Measurements from ENCODE around the gene PKD1.

Gene PKD1

DNA sequence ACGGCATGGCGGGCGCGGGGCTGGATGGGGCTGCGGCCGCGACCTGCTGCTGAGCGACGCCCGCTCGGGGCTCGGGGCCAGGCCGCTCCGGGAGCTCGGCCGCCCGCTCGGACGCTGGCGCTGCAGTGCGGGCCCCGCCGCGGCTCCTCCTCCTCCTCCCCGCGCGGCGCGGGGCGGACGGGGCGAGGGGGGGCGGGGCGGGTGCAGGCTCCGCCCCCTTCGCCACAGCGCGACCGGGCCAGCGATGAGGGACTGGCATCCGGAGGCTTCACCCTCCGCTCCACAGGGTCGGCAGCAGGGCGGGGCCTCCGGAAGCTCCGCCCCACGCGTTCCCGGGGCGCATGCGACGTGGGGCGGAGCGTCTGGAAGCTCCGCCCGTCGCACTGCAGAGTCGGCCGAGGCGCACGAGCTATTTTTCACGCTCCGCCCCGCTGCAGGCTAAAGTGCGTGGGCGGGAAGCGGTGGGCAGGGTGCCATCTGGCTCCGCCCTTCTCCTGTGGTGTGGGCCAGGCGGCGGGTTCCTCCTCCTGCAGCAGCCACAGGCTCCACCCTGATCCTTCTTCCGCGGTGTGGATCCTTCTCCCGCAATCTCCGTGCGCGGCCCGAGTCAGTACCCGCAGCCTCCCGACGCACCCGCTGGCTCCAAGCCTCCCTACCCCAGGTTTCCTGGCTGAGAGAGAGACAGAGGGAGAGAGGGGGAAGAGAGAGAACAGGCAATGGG lies at the start of gene PKD1:
Gene PKD1 (minus strand): TSS at position 129 of the 721 bp plus-strand sequence. CDS start 209 bp downstream, outside the sequence.
- DNase-seq = peak; percentile 55

DNA sequence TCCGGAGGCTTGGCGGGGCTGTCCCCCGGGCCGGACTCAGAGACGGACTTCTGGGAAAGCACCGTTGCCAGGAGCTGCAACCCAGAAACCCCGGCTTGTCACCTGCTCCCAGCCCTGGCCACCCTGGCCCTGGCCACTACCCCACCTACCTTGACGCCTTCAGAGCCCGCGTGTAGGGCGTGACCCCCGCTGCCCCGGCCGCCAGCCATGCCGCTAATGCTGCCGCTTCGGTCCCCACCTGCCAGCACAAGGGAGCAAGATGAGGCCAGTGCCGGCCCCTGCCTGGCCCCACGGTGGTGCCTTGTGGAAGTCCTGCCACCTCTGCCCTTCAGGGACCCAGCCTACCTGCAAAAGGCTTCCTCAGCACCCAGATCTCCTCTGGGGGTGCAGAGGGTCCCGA lies 49.3 kb upstream of the PKD1 start:
- no peak for DNase-seq

DNA sequence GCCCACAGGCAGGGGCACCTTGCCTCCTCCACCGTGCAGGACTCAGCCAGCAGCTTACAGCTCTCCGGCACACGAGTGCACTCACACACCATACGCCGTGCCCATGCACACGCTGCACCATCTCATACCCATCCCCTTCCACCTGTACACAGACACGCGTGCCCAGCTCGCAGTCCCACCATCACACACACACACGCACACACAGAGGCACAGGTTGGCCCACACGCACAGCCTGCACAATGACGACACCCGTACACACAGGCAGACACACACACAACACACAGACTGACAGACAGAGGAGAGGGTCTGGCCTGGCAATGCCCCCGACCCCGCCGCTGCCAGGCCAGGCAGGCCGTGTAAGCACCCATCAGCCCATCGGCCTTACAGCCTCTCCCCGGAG lies 48.6 kb upstream of the PKD1 start:
- DNase-seq = no peak

DNA sequence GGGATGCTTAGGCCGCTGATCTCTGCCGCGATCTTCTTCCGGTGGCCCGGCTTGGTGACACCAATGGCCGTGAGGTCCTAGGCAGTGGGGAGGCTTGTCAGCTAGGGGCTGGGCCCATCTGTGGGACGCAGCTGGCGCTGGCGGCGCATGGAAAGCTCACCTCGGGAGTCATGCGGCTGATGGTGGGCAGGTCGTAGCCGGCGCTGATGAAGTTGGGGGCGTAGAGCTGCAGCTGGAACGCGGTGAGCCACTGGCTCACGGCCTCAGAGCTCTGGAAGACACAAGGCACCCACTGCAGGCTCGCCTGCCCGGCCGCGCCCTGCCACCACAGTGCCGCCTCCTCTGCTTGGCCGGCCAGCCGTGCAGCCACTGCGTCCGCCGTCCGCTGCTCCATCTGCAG lies 48.0 kb upstream of the PKD1 start:
- no peak for DNase-seq

DNA sequence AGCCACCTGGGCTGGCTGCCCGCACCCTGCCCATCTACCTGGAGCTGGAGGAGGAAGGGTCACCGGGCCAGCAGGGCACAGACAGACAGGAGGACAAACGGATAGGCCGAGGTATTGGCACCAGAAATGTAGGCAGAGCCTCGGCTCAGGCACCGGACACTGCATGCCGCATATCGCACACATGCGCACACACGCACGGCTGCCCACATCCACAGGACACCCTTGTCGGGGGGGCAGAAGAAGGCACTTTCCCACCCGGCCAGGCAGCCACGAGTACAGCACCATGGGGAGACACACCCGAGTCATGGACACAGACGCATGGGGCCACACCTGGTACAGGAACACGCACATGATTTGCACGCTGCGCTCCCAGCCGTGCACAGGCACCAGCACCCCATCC lies 46.3 kb upstream of the PKD1 start:
- DNase-seq = no peak

DNA sequence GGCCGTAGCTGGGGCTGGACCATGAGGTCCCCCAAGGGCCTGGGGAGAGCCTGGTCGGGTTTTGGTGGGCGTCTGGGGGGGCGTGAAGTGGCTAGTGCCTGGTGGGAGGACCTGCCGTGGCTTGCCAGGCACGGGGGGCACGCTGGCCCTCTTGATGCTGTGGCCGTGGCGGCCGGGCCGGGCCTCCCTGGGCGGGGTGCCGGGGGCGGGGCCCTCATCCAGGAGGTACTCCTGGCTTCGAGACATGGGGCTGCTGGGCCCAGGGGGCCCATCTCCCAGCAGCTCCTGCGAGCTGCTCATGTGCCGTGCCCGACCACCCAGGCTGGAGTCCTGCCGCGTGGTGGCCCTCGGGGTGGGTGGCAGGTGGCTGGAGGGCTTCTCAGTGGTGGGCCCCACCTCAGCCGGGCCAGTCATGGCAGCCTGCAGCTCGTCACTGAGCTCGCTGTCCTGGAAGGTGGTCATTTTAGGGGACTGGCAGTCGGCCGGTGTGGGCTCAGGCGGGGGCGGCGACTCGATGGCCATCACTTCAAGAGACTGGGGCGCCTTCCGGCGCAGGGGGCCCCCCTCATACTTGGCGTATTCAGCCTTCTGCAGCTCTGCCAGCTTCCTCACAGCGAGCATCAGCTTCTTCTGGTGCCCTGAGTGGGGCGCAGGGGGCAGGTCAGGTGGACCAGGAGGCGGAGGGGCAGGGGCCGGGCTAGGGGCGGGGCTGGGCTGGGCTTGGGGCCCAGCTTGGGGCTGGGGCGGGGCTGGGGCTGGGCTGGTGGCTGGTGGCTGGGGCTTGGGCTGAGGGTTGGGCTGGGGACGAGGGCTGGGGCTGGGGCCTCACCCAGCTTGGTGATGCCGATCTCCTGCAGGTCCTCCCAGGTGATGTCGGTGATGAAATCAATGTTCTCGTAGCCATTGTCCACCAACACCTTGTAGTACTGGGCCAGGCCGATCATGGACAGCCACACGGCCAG lies 45.5 kb upstream of the PKD1 start:
- no peak for DNase-seq

DNA sequence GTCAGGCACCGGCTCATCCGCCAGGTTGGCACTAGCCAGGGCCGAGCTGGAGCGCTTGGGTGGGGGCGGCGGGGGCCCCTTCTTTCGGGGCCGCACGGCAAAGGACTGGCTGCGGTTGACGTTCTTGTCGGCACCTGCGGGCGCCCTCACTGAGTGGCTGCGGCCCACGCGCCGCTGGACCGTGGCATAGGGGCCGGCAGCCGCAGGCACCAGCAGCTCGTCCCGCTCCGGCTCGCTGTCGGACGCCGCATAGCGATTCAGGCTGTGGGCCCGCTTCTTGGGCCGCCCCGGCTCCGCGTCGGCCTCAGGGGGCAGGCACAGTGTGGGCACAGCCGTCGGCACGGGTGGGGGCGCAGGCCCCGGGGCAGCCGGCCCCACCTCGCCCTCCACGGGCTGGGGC lies 44.8 kb upstream of the PKD1 start:
- DNase-seq = no peak

DNA sequence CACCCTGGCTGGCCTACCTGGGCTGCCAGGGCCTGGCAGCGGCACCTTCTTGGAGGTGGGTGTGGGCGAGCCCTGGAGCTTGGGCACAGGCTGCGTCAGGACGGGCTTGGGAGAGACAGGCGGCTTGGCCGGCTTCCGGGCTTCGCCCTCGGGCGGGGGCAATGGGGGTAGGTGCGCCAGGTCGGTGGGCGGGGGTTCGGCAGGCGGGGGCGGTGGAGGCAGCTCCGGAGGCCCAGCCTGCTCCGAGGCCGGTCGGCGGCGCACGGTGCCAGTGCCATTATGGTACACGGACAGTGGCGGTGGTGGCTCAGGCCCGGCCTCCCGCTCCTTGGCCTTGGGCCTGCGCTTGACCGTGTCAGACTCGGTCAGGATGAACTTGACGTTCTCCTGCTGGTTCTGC lies 43.9 kb upstream of the PKD1 start:
- no peak for DNase-seq

DNA sequence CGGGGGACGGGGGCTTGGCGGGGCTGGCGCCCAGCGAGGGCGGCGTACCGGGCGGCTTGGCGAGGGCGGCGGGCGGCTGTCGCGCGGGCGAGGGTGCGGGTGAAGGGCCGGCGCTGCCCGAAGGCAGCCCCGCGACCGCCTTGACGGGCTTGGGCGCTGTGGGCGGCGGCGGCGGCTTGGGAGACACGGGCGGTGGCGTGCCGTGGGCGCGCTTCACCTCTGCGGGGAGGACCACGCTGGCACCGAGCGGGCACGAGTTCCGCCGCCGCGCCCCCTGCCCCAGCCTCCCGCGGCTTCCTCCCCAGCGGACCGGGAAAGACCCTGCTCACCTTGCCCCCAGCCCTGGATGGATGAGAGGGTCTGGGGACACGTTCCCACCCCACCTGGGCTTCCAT lies 43.4 kb upstream of the PKD1 start:
- DNase-seq = no peak

- no peak for DNase-seq
These were observed 42.8 kb upstream of the PKD1 start for GRCh38 chr16:2178321-2179106.

DNA sequence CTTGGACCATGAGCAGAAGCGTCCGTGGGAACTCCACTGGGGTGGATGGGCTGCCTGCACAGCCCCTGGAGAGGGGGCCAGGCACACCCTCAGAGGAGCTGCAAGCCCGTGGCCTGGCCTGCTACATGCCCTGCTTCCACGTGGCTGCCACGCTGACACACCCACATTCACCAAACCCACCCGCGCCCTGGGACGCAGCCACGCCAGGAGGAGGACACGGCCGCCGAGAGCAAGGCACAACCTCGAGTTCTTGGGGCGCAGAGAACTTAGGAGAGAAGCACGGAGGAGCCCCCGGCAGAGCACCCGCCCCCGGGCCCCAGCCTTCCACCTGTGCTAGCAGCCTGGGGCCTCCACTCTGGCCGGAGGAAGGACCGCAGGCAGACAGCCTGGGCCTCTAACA lies 41.9 kb upstream of the PKD1 start:
- DNase-seq = no peak

- DNase-seq = no peak
These were observed 41.4 kb upstream of the PKD1 start for GRCh38 chr16:2177101-2177500.

DNA sequence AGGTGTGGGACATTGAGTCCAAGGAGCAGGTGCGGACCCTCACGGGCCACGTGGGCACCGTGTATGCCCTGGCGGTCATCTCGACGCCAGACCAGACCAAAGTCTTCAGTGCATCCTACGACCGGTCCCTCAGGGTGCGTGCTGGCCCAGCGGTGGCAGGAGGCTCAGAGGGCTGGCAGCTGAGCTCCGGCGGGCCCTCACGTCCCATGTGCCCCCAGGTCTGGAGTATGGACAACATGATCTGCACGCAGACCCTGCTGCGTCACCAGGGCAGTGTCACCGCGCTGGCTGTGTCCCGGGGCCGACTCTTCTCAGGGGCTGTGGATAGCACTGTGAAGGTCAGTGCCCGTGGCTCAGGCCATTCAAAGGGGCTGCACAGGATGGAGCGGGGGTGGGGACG lies 40.3 kb upstream of the PKD1 start:
- no peak for DNase-seq

DNA sequence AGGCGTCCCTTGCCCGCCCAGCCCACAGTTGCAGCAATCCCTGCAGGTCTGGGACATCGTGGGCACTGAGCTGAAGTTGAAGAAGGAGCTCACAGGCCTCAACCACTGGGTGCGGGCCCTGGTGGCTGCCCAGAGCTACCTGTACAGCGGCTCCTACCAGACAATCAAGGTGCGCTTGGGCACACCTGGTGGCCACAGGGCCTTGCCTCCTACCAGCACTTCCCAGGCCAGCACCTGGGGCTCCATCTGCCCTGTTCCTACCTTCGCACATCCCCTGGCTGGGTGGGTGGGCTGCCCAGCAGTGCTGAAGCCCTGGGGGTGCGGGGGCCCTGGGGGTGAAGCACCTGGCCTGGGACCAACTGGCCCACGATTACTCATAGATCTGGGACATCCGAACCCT lies 39.8 kb upstream of the PKD1 start:
- no peak for DNase-seq

DNA sequence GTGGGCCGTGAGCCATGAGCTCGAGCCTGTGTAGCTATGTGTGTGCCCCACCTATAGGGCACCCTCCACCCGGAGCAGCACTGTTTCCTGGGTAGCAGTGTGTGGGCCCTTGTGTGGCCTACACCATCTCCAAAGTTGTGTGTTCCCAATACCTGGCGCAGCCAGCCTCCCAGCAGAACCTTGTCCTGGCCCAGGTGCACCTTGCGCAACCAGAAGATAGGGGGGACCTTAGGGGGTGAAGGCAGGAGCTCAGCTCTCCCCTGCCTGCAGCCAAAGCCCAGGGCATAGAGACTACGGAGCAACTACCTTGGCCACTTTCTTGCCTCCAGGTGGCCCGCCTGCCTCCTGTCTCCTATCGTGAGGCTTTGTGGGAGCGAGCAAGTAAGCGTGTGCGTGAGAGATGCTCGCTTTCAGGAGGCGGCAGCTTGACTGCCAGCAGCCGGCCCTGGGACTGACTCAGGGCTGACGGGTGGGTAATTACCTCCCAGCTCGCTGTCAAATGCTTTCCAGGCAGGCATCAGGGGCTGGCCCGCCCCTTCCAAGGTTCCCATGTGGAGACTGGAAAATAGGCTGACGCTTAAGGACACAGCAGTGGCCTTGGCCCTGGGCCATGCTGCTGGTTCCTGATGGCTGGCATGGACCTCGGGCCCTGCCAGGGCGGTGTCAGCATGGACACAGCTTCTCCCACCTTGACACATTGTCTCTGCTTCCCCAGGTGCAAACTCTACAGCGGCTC lies 38.9 kb upstream of the PKD1 start:
- DNase-seq = no peak

GRCh38 chr16:2173916-2174315 lies 38.2 kb upstream of the PKD1 start:
- no peak for DNase-seq

DNA sequence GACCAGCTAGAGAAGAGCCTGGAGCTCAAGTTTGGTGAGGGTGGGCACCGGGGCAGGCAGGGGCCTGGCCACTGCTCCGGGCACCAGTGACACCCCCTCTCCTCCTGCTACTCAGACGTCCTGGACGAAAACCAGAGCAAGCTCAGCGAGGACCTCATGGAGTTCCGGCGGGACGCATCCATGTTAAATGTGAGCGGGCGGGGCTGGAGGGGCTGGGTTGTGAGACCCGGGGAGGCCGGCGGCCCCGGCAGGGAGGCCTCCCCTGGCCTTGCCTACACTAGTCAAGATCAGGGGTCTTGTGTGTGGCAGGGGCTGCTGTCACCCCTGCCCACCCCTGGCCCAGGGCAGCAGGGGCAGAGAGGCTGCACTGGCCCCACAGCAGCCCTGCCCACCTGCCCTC lies 37.7 kb upstream of the PKD1 start:
- no peak for DNase-seq

DNA sequence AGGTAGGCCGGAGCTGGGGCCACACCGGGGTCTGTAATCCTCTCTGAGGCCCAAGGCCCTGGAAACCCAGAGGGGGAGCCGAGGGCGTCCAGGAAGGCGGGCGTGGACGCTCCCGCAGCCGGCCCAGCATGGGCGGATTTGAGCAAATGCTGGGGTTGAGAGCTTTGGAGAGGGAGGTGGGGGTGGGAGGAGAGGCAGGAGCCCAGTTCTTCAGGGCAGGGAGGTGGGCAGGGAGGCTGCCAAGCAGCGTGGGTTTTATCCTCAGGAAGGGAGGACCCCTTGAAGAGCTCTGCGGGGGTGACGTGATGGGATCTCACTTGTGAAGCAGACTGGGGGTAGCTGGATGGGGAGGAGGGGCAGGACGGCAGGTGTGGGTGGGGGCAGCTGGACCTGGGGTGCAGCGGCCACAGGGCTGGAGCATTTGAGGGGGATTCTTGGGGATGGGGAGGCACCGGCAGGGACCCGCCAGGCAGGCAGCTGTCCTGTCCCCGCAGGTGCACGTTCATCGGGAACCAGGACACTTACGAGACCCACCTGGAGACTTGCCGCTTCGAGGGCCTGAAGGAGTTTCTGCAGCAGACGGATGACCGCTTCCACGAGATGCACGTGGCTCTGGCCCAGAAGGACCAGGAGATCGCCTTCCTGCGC lies 37.1 kb upstream of the PKD1 start:
- DNase-seq = no peak

GRCh38 chr16:2171601-2172178 lies 36.0 kb upstream of the PKD1 start:
- no peak for DNase-seq

DNA sequence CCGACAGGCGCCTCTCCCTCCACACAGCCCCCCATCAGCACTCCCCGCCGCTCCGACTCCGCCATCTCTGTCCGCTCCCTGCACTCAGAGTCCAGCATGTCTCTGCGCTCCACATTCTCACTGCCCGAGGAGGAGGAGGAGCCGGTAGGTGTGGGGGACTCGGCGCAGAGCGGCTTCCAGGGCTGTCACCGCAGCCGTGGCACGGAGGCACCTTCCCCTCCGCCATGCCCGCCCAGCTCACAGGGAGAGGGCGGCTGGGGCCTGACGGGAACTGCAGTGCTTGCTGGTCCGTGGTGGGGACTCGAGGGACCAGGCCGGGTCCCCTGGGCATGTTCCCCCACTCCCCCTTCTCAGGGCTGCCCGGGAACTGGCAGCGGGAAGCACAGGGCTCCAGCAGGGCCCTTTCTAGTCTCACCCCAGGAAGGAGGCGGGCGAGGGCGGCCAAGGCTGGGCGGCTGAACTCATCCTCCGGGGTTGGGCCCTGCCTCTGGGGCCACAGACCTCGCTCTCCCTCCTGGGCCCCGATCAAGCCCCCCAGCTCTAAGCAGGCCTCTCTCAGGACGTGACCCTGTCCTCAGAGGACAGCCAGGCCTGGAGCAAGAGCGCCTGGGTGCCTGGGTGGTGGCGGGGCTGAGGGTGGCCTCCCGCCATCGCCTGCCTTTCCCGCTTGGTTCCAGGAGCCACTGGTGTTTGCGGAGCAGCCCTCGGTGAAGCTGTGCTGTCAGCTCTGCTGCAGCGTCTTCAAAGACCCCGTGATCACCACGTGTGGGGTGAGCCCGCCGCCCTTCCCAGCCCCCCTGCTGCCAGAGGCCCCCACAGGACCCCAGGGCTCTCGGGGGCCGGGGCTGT lies 35.1 kb upstream of the PKD1 start:
- DNase-seq = no peak

GRCh38 chr16:2170080-2170479 lies 34.4 kb upstream of the PKD1 start:
- DNase-seq = no peak

Data from DMS79 (cell line).